IMR-90 (cell line): ENCODE results near the gene KLK5. TPM values are rescaled to one million over a fixed set of nuclear protein-coding genes. Genes with fewer than 3 reads are reported as not detected.

ENCODE experiments used
- ATAC-seq: fragments of 200-7000 bp; cut with Tn5 transposase; 2 replicates; pipeline ENCODE4 v1.9.1; 2020; ENCODE audit warnings: low read depth, mild to moderate bottlenecking, moderate library complexity
- BruUV-seq: library from RNA; stranded (reverse); fragments of 400-500 nt; replicated peaks from 2 replicates; lab custom pipeline; 2021; lab: Mats Ljungman, UMichigan
- CTCF ChIA-PET: fragments of 300-600 bp; formaldehyde crosslinking; extraction: SDS; loops from one replicate; lab custom pipeline; 2021; ENCODE audit warnings: antibody characterized with exemption; lab: Yijun Ruan, JAX
- POLR2A ChIA-PET: fragments of 300-600 bp; sonication (Branson Sonifier 250); formaldehyde crosslinking; loops from one replicate; lab custom pipeline; 2022; ENCODE audit warnings: antibody characterized with exemption; ENCODE audit not compliant: unreplicated experiment; lab: Charles Lee
- DNase-seq: peaks from one replicate; pipeline ENCODE4 v3.0.0; 2013
- H2AFZ ChIP-seq: replicated peaks from 2 replicates; pipeline ENCODE3; 2013; ENCODE audit warnings: low read length, mild to moderate bottlenecking; ENCODE audit not compliant: poor library complexity
- H2AK5ac ChIP-seq: 2 replicates; pipeline ENCODE4 v1.6.1; 2013; ENCODE audit warnings: low read depth, low read length, inconsistent platforms
- H2AK9ac ChIP-seq: replicated peaks from 2 replicates; pipeline ENCODE3; 2013; ENCODE audit warnings: mild to moderate bottlenecking, low read depth, low read length, moderate library complexity; ENCODE audit not compliant: poor library complexity
- H2BK120ac ChIP-seq: 2 replicates; pipeline ENCODE4 v1.6.1; 2013; ENCODE audit warnings: low read depth, low read length, inconsistent platforms
- H2BK15ac ChIP-seq: 3 replicates; pipeline ENCODE4 v1.6.1; 2013; ENCODE audit warnings: low read depth, low read length, inconsistent platforms
- H2BK20ac ChIP-seq: 2 replicates; pipeline ENCODE4 v1.6.1; 2013; ENCODE audit warnings: low read depth, mild to moderate bottlenecking, inconsistent platforms, low read length, moderate library complexity
- H2BK5ac ChIP-seq: 2 replicates; pipeline ENCODE4 v1.6.1; 2013; ENCODE audit warnings: mild to moderate bottlenecking, low read depth, low read length, inconsistent platforms; ENCODE audit not compliant: poor library complexity, severe bottlenecking
- H3K14ac ChIP-seq: replicated peaks from 2 replicates; pipeline ENCODE4 v1.6.1; 2013; ENCODE audit warnings: low read depth, low read length, inconsistent platforms
- H3K18ac ChIP-seq: 2 replicates; pipeline ENCODE4 v1.6.1; 2013; ENCODE audit warnings: low read depth, low read length, control low read depth
- H3K23ac ChIP-seq: 2 replicates; pipeline ENCODE4 v1.6.1; 2013; ENCODE audit warnings: low read depth, low read length, inconsistent platforms
- H3K27ac ChIP-seq: 2 replicates; pipeline ENCODE4 v1.5.1; 2013; ENCODE audit warnings: mild to moderate bottlenecking, control low read depth, low read length; ENCODE audit not compliant: insufficient read depth
- H3K27me3 ChIP-seq: 2 replicates; pipeline ENCODE4 v1.6.1; 2013; ENCODE audit warnings: low read length; ENCODE audit not compliant: control insufficient read depth, insufficient read depth
- H3K36me3 ChIP-seq: 2 replicates; pipeline ENCODE4 v1.6.1; 2013; ENCODE audit warnings: low read length, mixed read lengths; ENCODE audit not compliant: control insufficient read depth, insufficient read depth
- H3K4ac ChIP-seq: 2 replicates; pipeline ENCODE4 v1.6.1; 2013; ENCODE audit warnings: low read depth, low read length, inconsistent platforms
- H3K4me1 ChIP-seq: 2 replicates; pipeline ENCODE4 v1.6.1; 2013; ENCODE audit warnings: low read length, mixed read lengths; ENCODE audit not compliant: control insufficient read depth, insufficient read depth
- H3K4me2 ChIP-seq: 2 replicates; pipeline ENCODE4 v1.6.1; 2013; ENCODE audit warnings: low read depth, mild to moderate bottlenecking, control low read depth, low read length, moderate library complexity
- H3K4me3 ChIP-seq: 2 replicates; pipeline ENCODE4 v1.5.1; 2013; ENCODE audit warnings: low read depth, mild to moderate bottlenecking, control low read depth, low read length, moderate library complexity; ENCODE audit not compliant: insufficient read depth
- H3K56ac ChIP-seq: 2 replicates; pipeline ENCODE4 v1.6.1; 2013; ENCODE audit warnings: low read length, inconsistent platforms; ENCODE audit not compliant: insufficient read depth; ENCODE audit errors: extremely low read depth
- H3K79me1 ChIP-seq, 2 experiments: 2 replicates each; pipeline ENCODE4 v1.6.1; 2013; ENCODE audit warnings: low read length in 2 of 2, inconsistent platforms in 1 of 2, low read depth in 1 of 2
- H3K9ac ChIP-seq: 2 replicates; pipeline ENCODE4 v1.6.1; 2013; ENCODE audit warnings: low read depth, low read length, control low read depth
- H3K9me1 ChIP-seq: 2 replicates; pipeline ENCODE4 v1.6.1; 2013; ENCODE audit warnings: low read length, inconsistent platforms; ENCODE audit not compliant: insufficient read depth
- H3K9me3 ChIP-seq: 2 replicates; pipeline ENCODE4 v1.6.1; 2013; ENCODE audit warnings: low read length; ENCODE audit not compliant: control insufficient read depth, insufficient read depth
- H4K20me1 ChIP-seq: 2 replicates; pipeline ENCODE4 v1.6.1; 2013; ENCODE audit warnings: low read length, inconsistent platforms; ENCODE audit not compliant: insufficient read depth
- H4K5ac ChIP-seq: 2 replicates; pipeline ENCODE4 v1.6.1; 2013; ENCODE audit warnings: mild to moderate bottlenecking, low read depth, low read length, control low read depth
- H4K8ac ChIP-seq, 2 experiments: 2 replicates each; pipeline ENCODE4 v1.6.1; 2013; ENCODE audit warnings: low read depth in 2 of 2, low read length in 2 of 2, control low read depth in 1 of 2, inconsistent platforms in 1 of 2
- H4K91ac ChIP-seq: 2 replicates; pipeline ENCODE4 v1.6.1; 2013; ENCODE audit warnings: low read depth, low read length, inconsistent platforms; ENCODE audit not compliant: insufficient read depth
- CEBPB ChIP-seq: IDR thresholded peaks from 2 replicates; pipeline ENCODE4 v1.6.1; 2012; ENCODE audit warnings: low read depth, low read length, improper control_type of control experiment
- CTCF ChIP-seq: conservative IDR thresholded peaks from 2 replicates; pipeline ENCODE4 v1.5.1; 2012; ENCODE audit warnings: mild to moderate bottlenecking, low read depth, low read length, improper control_type of control experiment
- ELK1 ChIP-seq: fragments of 150-350 bp; IDR thresholded peaks from 2 replicates; pipeline ENCODE4 v1.6.1; 2016; ENCODE audit warnings: low read depth, mild to moderate bottlenecking, low read length, moderate library complexity, borderline replicate concordance
- MAFK ChIP-seq: IDR thresholded peaks from 2 replicates; pipeline ENCODE4 v1.6.1; 2012; ENCODE audit warnings: low read depth, low read length, improper control_type of control experiment
- MXI1 ChIP-seq: IDR thresholded peaks from 2 replicates; pipeline ENCODE4 v1.6.1; 2012; ENCODE audit warnings: low read depth, mild to moderate bottlenecking, low read length, moderate library complexity, borderline replicate concordance
- NFE2L2 ChIP-seq: fragments of 150-350 bp; IDR thresholded peaks from 2 replicates; pipeline ENCODE4 v1.6.1; 2016; ENCODE audit warnings: low read depth, mild to moderate bottlenecking, low read length
- POLR2A ChIP-seq: IDR thresholded peaks from 2 replicates; pipeline ENCODE4 v1.6.1; 2012; ENCODE audit warnings: mild to moderate bottlenecking, low read depth, low read length
- RCOR1 ChIP-seq: IDR thresholded peaks from 2 replicates; pipeline ENCODE4 v1.6.1; 2012; ENCODE audit warnings: mild to moderate bottlenecking, low read length, improper control_type of control experiment; ENCODE audit not compliant: insufficient replicate concordance
- SMC3 ChIP-seq: fragments of 150-350 bp; IDR thresholded peaks from 2 replicates; pipeline ENCODE4 v1.6.1; 2016; ENCODE audit warnings: low read depth, mild to moderate bottlenecking, antibody characterized with exemption, low read length, moderate library complexity
- WGBS, 2 experiments: methylation state at CpG; one replicate each; pipeline versions ENCODE4 v1.1.5 to v1.1.7; 2013; ENCODE audit warnings: missing lambda C conversion rate in 2 of 2; ENCODE audit not compliant: insufficient read length in 1 of 2; ENCODE audit errors: extremely low coverage in 2 of 2; 5-methylcytosine and 5-hydroxymethylcytosine counted together
- dilution Hi-C: fragments of 300-500 bp; cut with HindIII; formaldehyde crosslinking; loops from one replicate; pipeline ENCODE4 v1.14.3; 2018; ENCODE audit warnings: low sequenced_read_pairs; ENCODE audit not compliant: unreplicated experiment
- in situ Hi-C: fragments of 300-500 bp; cut with MboI; formaldehyde crosslinking; loops from 3 replicates; pipeline ENCODE4 v1.14.3; 2019; ENCODE audit warnings: low sequenced_read_pairs, inconsistent platforms, mixed read lengths
- intact Hi-C: fragments of 100-400 bp; cut with micrococcal nuclease; formaldehyde crosslinking; loops from 2 replicates; pipeline ENCODE4 v1.10.0; 2022
- polyA plus RNA-seq, 3 experiments: library from polyadenylated mRNA; depleted of rRNA; stranded (reverse); fragments of >200 nt; gene quantifications; 2 replicates each; pipeline ENCODE4 v1.2.3, GENCODE V29; 2012; ENCODE audit warnings: low replicate concordance in 1 of 3
- total RNA-seq: library from RNA; depleted of rRNA; stranded (reverse); fragments of >200 nt; gene quantifications from 2 replicates; pipeline ENCODE4 v1.2.3, GENCODE V29; 2012

Gene KLK5
- total and polyA plus RNA-seq, 2 of the 4 experiments (the other 2 are of a cell fraction), result not detected

DNA sequence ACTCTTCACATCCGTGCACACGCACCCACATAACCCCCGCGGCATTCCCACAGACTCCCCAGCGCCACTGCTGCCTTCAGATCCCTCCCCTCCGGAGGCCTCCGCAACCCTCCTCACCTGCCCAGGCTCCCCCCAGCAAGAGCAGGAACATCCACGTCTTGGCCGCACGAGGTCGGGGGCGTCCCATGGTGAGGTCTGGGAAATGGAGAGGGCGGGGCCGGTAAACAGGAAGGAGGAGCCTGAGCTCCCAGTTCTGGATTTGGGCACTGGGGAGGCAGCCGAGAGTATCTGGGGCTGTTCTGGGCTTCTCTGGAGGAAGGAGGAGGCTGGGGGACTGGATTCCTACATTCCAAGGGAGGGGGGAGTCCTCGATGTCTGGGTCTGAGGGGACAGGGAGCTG is 48.1 kb upstream of the KLK5 start:
- no peaks in the 10 kb centered on the region for H3K36me3 ChIP-seq
- no peak overlapping the region for H2AK9ac ChIP-seq
- H2AFZ ChIP-seq, result no peak overlapping the region
- no peak overlapping the region for H2BK120ac ChIP-seq
- no peak overlapping the region for H3K4ac ChIP-seq
- dilution Hi-C loops (no loop called here), intact Hi-C loops (no loop called here), in situ Hi-C loops (no loop called here)
- POLR2A ChIA-PET, result no interaction called here
- no peak overlapping the region for H2BK15ac ChIP-seq
- no peak overlapping the region for H4K8ac ChIP-seq
- H3K27ac ChIP-seq, result no peak overlapping the region
- no peak overlapping the region for H3K18ac ChIP-seq
- no peaks in the 10 kb centered on the region for H3K4me1 ChIP-seq
- no peaks in the 10 kb centered on the region for H3K9me1 ChIP-seq
- BruUV-seq, result no TSS peak
- H4K91ac ChIP-seq, result no peak overlapping the region
- CTCF ChIA-PET, result no interaction called here
- WGBS, 2 experiments, result 100% methylated on average over 1 of the region's 16 CpGs; no CpG with 5 or more reads in 1 of the 2 experiments
- no peak for ATAC-seq
- no peaks in the 10 kb centered on the region; the same call in 1 of the 2 replicates for H4K20me1 ChIP-seq
- no peak overlapping the region for H3K4me3 ChIP-seq
- H3K4me2 ChIP-seq, result no peak overlapping the region
- H2BK5ac ChIP-seq, result no peak overlapping the region
- H3K56ac ChIP-seq, result no peak overlapping the region
- H4K5ac ChIP-seq, result no peak overlapping the region
- H2BK20ac ChIP-seq, result no peak overlapping the region
- H3K14ac ChIP-seq, result no peak overlapping the region
- H3K23ac ChIP-seq, result no peak overlapping the region
- no peak for DNase-seq
- no peak overlapping the region for H2AK5ac ChIP-seq
- TF ChIP-seq ELK1 (no peak), MXI1 (no peak), SMC3 (no peak), RCOR1 (no peak), POLR2A (no peak), NFE2L2 (no peak), CEBPB (no peak), MAFK (no peak), CTCF (no peak)
- peaks cover 14% of the 10 kb centered on the region for H3K9me3 ChIP-seq
- H3K9ac ChIP-seq, result no peak overlapping the region
- no peaks in the 10 kb centered on the region for H3K27me3 ChIP-seq
- no peaks in the 10 kb centered on the region for H3K79me1 ChIP-seq
